BLaER1 treated with 17β-estradiol and CSF1 and Interleukin-3, amounts not matched to agents 10 nM and 100 nM (cell line): ENCODE data around the gene CCN5.

ENCODE experiments used
- H3K27ac ChIP-seq, 11 experiments: shearing (Covaris generic); formaldehyde crosslinking; 2 replicates each; pipeline ENCODE4 v1.8.1; 2022
- H3K27me3 ChIP-seq, 11 experiments: shearing (Covaris generic); formaldehyde crosslinking; 2 replicates each; pipeline ENCODE4 v1.8.1; 2022
- H3K36me3 ChIP-seq, 11 experiments: shearing (Covaris generic); formaldehyde crosslinking; 2 replicates each; pipeline ENCODE4 v1.8.1; 2022
- H3K4me1 ChIP-seq, 10 experiments: shearing (Covaris generic); formaldehyde crosslinking; 2 replicates each; pipeline ENCODE4 v1.8.1; 2022
- H3K4me2 ChIP-seq, 11 experiments: shearing (Covaris generic); formaldehyde crosslinking; 2 replicates each; pipeline ENCODE4 v1.8.1; 2022
- H3K4me3 ChIP-seq, 10 experiments: shearing (Covaris generic); formaldehyde crosslinking; 2 replicates each; pipeline ENCODE4 v1.8.1; 2022
- H3K9ac ChIP-seq, 11 experiments: shearing (Covaris generic); formaldehyde crosslinking; 2 replicates each; pipeline ENCODE4 v1.8.1; 2022
- H3K9me3 ChIP-seq, 11 experiments: shearing (Covaris generic); formaldehyde crosslinking; replicated peaks in 1 of 11; 2 replicates each; pipeline ENCODE4 v1.8.1; 2022
- H4K20me1 ChIP-seq, 11 experiments: shearing (Covaris generic); formaldehyde crosslinking; 2 replicates each; pipeline ENCODE4 v1.8.1; 2022
- Cebpa-rat ChIP-seq, 11 experiments: shearing (Covaris generic); IDR thresholded peaks; 2 replicates each; pipeline ENCODE4 v1.8.1; 2022

The CCN5 gene

GRCh38 chr20:44724423-44725091 lies 9.4 kb downstream of the CCN5 start:
- no peaks in the 10 kb centered on the region; a peak in 1 of 22 replicates for H4K20me1 ChIP-seq
- H3K4me3 ChIP-seq: no peak overlapping the region
- no peaks in the 10 kb centered on the region for H3K36me3 ChIP-seq
- H3K27ac ChIP-seq: no peak overlapping the region
- H3K9me3 ChIP-seq: no peaks in the 10 kb centered on the region
- H3K9ac ChIP-seq: no peak overlapping the region
- no peaks in the 10 kb centered on the region for H3K27me3 ChIP-seq
- TF ChIP-seq Cebpa-rat (IDR thresholded peaks at IDR 0.05): no peak
- H3K4me2 ChIP-seq: no peak overlapping the region
- peaks cover 0 to 34% (median 21%) of the 10 kb centered on the region in 10 experiments; a peak in 17 of 20 replicates for H3K4me1 ChIP-seq

- Histone ChIP-seq H3K36me3 (no peaks in the 10 kb centered on the region), H3K4me3 (no peak overlapping the region), H4K20me1 (no peaks in the 10 kb centered on the region; a peak in 1 of 22 replicates), H3K9ac (no peak overlapping the region), H3K4me1 (peaks cover 0 to 24% (median 15%) of the 10 kb centered on the region in 10 experiments; a peak in 17 of 20 replicates), H3K4me2 (no peak overlapping the region), H3K27me3 (no peaks in the 10 kb centered on the region), H3K27ac (no peak overlapping the region), H3K9me3 (no peaks in the 10 kb centered on the region)
- no peak for TF ChIP-seq Cebpa-rat (IDR thresholded peaks at IDR 0.05)
Observed at GRCh38 chr20:44725837-44726236, 10.7 kb downstream of the CCN5 start.

- Histone ChIP-seq H3K36me3 (no peaks in the 10 kb centered on the region), H3K27ac (no peak overlapping the region), H4K20me1 (no peaks in the 10 kb centered on the region; a peak in 1 of 22 replicates), H3K9ac (no peak overlapping the region), H3K27me3 (no peaks in the 10 kb centered on the region), H3K9me3 (no peaks in the 10 kb centered on the region), H3K4me2 (no peak overlapping the region), H3K4me3 (no peak overlapping the region), H3K4me1 (peaks cover 0 to 20% (median 13%) of the 10 kb centered on the region in 10 experiments; a peak in 17 of 20 replicates)
- no peak for TF ChIP-seq Cebpa-rat (IDR thresholded peaks at IDR 0.05)
Observed at GRCh38 chr20:44727039-44727438, 11.9 kb downstream of the CCN5 start.

GRCh38 chr20:44727651-44728050 lies 12.5 kb downstream of the CCN5 start:
- Histone ChIP-seq H3K27ac (no peak overlapping the region), H3K4me1 (peaks cover 0 to 17% (median 13%) of the 10 kb centered on the region in 10 experiments; a peak in 17 of 20 replicates), H3K9me3 (no peaks in the 10 kb centered on the region), H3K36me3 (no peaks in the 10 kb centered on the region), H3K4me2 (no peak overlapping the region), H3K27me3 (no peaks in the 10 kb centered on the region), H3K4me3 (no peak overlapping the region), H3K9ac (no peak overlapping the region), H4K20me1 (no peaks in the 10 kb centered on the region; a peak in 1 of 22 replicates)
- TF ChIP-seq Cebpa-rat (IDR thresholded peaks at IDR 0.05): no peak

- Histone ChIP-seq H3K27me3 (no peaks in the 10 kb centered on the region), H3K4me2 (peak overlapping the region in 1 of 11 experiments; percentile 48; a peak in 1 of 22 replicates), H3K9me3 (no peaks in the 10 kb centered on the region), H3K4me1 (peaks cover 0 to 6% (median 2%) of the 10 kb centered on the region in 10 experiments; a peak in 15 of 20 replicates), H3K27ac (no peak overlapping the region), H4K20me1 (no peaks in the 10 kb centered on the region; a peak in 1 of 22 replicates), H3K9ac (no peak overlapping the region), H3K36me3 (no peaks in the 10 kb centered on the region), H3K4me3 (no peak overlapping the region)
- TF ChIP-seq Cebpa-rat (IDR thresholded peaks at IDR 0.05): no peak
Observed at GRCh38 chr20:44728801-44729443, 13.8 kb downstream of the CCN5 start.

DNA sequence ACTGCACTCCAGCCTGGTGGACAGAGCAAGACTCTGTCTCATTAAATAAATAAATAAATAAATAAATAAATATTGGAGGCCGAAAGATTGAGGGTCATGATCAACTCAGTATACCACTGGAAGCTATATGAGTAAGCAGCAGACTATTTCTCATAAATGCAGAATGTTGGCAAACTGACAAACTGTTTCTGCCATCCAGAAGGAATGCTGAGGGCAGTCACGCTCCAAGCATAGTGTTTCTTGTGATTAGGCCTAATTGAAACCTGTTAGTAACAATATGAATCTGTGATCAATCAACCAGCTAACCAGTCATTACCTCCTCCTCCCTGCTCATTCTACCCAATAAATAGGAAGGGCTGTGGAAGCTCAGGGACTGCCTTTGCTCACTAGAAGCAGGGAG lies 15.3 kb downstream of the CCN5 start:
- Histone ChIP-seq H3K9ac (no peak overlapping the region), H3K36me3 (no peaks in the 10 kb centered on the region), H3K9me3 (no peaks in the 10 kb centered on the region), H4K20me1 (no peaks in the 10 kb centered on the region; a peak in 1 of 22 replicates), H3K27me3 (no peaks in the 10 kb centered on the region), H3K4me3 (no peak overlapping the region), H3K27ac (no peak overlapping the region), H3K4me1 (peaks cover 0 to 5% (median 0%) of the 10 kb centered on the region in 10 experiments; a peak in 2 of 20 replicates), H3K4me2 (no peak overlapping the region)
- TF ChIP-seq Cebpa-rat (IDR thresholded peaks at IDR 0.05): no peak

GRCh38 chr20:44731657-44732056 lies 16.5 kb downstream of the CCN5 start:
- Histone ChIP-seq H3K9ac (0 out of 22 replicates have a peak overlapping the region, but pooled peaks of 1 of the 11 experiments have one; percentile 1), H3K4me3 (no peak overlapping the region), H3K27ac (no peak overlapping the region), H3K4me1 (peaks cover 0 to 10% (median 2%) of the 10 kb centered on the region in 10 experiments; a peak in 5 of 20 replicates), H3K9me3 (peaks cover 2 to 8% (median 5%) of the 10 kb centered on the region in 11 experiments), H3K4me2 (no peak overlapping the region), H3K27me3 (no peaks in the 10 kb centered on the region), H4K20me1 (no peaks in the 10 kb centered on the region; a peak in 1 of 22 replicates), H3K36me3 (no peaks in the 10 kb centered on the region)
- no peak for TF ChIP-seq Cebpa-rat (IDR thresholded peaks at IDR 0.05)

DNA sequence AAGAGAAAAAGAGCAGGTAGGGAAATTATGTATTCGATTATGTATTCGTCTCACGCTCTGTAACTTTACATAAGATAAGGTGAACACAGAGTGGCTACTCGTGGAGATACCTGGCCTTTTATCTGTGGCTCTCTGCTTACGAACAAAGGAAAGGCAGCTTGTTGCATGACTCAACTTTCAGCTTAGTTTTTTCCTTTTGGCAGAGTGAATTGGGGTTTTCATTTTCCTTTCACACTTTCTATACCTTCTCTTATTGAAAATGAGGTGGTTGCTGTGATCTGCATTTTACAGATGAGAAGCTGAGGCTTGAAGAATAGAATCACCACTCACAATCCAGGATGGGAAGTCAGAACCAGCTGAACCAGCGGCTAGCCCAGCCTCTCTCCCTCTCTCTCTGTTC lies 17.2 kb downstream of the CCN5 start:
- H3K27me3 ChIP-seq: no peaks in the 10 kb centered on the region
- H3K4me1 ChIP-seq: peaks cover 0 to 10% (median 4%) of the 10 kb centered on the region in 10 experiments; a peak in 5 of 20 replicates
- H3K27ac ChIP-seq: no peak overlapping the region
- no peak overlapping the region for H3K4me2 ChIP-seq
- no peaks in the 10 kb centered on the region for H3K36me3 ChIP-seq
- no peaks in the 10 kb centered on the region; a peak in 1 of 22 replicates for H4K20me1 ChIP-seq
- no peak overlapping the region for H3K9ac ChIP-seq
- TF ChIP-seq Cebpa-rat (IDR thresholded peaks at IDR 0.05): no peak
- no peak overlapping the region for H3K4me3 ChIP-seq
- H3K9me3 ChIP-seq: peaks cover 8 to 15% (median 11%) of the 10 kb centered on the region in 11 experiments

DNA sequence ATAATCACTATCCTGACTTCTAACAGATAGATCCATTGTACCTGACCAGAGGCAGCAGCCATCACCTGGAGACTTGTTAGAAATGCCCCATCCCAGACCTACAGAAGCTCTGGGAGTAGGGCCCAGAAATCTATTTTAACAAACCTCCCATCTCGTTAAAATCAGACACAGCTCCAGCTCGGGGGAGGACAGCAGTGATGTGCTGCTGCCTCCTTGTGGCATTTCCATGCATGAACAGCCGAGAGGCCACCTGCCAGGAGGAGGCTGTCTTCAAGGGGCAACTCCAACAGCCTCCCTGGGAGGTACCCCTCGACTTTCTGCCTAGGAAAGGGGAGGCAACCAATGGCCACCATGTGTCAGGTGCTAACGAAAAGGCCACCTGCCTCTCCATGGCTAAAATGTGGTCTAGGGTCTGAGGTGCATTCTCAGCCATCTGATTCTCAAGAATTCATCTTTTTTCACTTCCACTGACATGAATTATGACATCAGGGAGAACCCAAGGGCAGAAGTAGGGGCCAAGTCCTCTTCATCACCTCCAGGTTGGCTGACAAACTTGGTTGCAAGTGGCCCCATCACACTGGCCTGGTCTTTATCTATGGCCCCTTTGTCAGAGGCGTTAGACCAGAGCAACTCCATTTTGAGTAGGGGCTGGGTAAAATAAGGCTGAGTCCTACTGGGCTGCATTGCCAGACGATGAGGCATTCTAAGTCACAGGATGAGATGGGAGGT lies 18.3 kb downstream of the CCN5 start:
- Histone ChIP-seq H3K4me2 (no peak overlapping the region), H4K20me1 (no peaks in the 10 kb centered on the region; a peak in 1 of 22 replicates), H3K27ac (no peak overlapping the region), H3K4me3 (no peak overlapping the region), H3K27me3 (no peaks in the 10 kb centered on the region), H3K36me3 (no peaks in the 10 kb centered on the region), H3K9ac (no peak overlapping the region), H3K4me1 (peaks cover 0 to 10% (median 6%) of the 10 kb centered on the region in 10 experiments; a peak in 5 of 20 replicates), H3K9me3 (peaks cover 10 to 24% (median 18%) of the 10 kb centered on the region in 11 experiments)
- TF ChIP-seq Cebpa-rat (IDR thresholded peaks at IDR 0.05): no peak
